HCT116 (cell line): ENCODE measurements around the gene HPDL. TPM values are rescaled to one million over a fixed set of nuclear protein-coding genes. Genes with fewer than 3 reads are reported as not detected.
"Not testable (repeated sequence)": the region's sequence is repeated elsewhere in the genome, so short reads cannot be mapped to it uniquely, and the experiment has no call there.

Experiments used
- ATAC-seq: fragments of 200-7000 bp; cut with Tn5 transposase; 2 replicates; pipeline ENCODE4 v1.9.1; 2020; ENCODE audit warnings: mild to moderate bottlenecking, moderate library complexity
- BruUV-seq: library from RNA; stranded (reverse); fragments of 400-500 nt; replicated peaks from 2 replicates; lab custom pipeline; 2021; lab: Mats Ljungman, UMichigan
- CTCF ChIA-PET: fragments of 300-600 bp; sonication (Branson Sonifier 250); formaldehyde crosslinking; loops from one replicate; lab custom pipeline; 2021; ENCODE audit warnings: antibody characterized with exemption; lab: Charles Lee
- POLR2A ChIA-PET: fragments of 300-600, 350-600 bp; sonication (Branson Sonifier 250); formaldehyde crosslinking; loops from one replicate; lab custom pipeline; 2021; ENCODE audit warnings: antibody characterized with exemption; lab: Charles Lee
- RAD21 ChIA-PET, 2 experiments: fragments of 300-600 bp; sonication (Branson Sonifier 250); formaldehyde crosslinking; loops; one replicate each; lab custom pipeline; 2023; ENCODE audit warnings: low total read pairs in 2 of 2; ENCODE audit not compliant: uncharacterized antibody in 2 of 2, unreplicated experiment in 2 of 2, low non-redundant PET in 1 of 2; lab: Charles Lee
- DNase-seq: peaks from one replicate; pipeline ENCODE4 v3.0.0-alpha.2; 2010; ENCODE audit warnings: low read depth, low spot score
- H2AFZ ChIP-seq: fragments of 200-600 bp; shearing (Covaris generic), sonication (generic); 2 replicates; pipeline ENCODE4 v1.6.1; 2017; ENCODE audit warnings: low read depth, mixed run types, mixed read lengths, antibody characterized with exemption, low read length; ENCODE audit not compliant: poor library complexity, severe bottlenecking
- H3K27ac ChIP-seq: 2 replicates; pipeline ENCODE4 v1.5.1; 2012; ENCODE audit warnings: low read depth, low read length
- H3K27me3 ChIP-seq: fragments of 200-600 bp; sonication (generic); 2 replicates; pipeline ENCODE4 v1.6.1; 2016; ENCODE audit warnings: mixed run types, low read length, mixed read lengths; ENCODE audit not compliant: insufficient read depth
- H3K36me3 ChIP-seq, 2 experiments: fragments of 200-500 bp in 1 of 2; fragments of 200-600 bp in 1 of 2; sonication (Bioruptor generic) in 1 of 2; sonication (generic) in 1 of 2; 2 replicates each; pipeline versions ENCODE4 v1.5.1 to v1.6.1; 2014 to 2016; ENCODE audit warnings: low read length in 2 of 2, inconsistent platforms in 1 of 2, mixed read lengths in 1 of 2, mixed run types in 1 of 2; ENCODE audit not compliant: insufficient read depth in 2 of 2, control insufficient read depth in 1 of 2
- H3K4me1 ChIP-seq, 2 experiments: fragments of 200-600 bp in 1 of 2; sonication (generic) in 1 of 2; 2 replicates each; pipeline versions ENCODE4 v1.5.1 to v1.6.1; 2012 to 2017; ENCODE audit warnings: low read length in 2 of 2, inconsistent platforms in 1 of 2, mild to moderate bottlenecking in 1 of 2, mixed read lengths in 1 of 2, mixed run types in 1 of 2, moderate library complexity in 1 of 2; ENCODE audit not compliant: insufficient read depth in 2 of 2, control insufficient read depth in 1 of 2
- H3K4me2 ChIP-seq: fragments of 200-600 bp; sonication (generic); 2 replicates; pipeline ENCODE4 v1.6.1; 2017; ENCODE audit warnings: mixed run types, low read length, mixed read lengths
- H3K4me3 ChIP-seq, 2 experiments: fragments of 200-600 bp in 1 of 2; sonication (generic) in 1 of 2; replicated peaks in 1 of 2; 2 replicates each; pipeline ENCODE4 v1.5.1; 2011 to 2016; ENCODE audit warnings: low read length in 2 of 2, control low read depth in 1 of 2, low read depth in 1 of 2, mild to moderate bottlenecking in 1 of 2, mixed read lengths in 1 of 2, mixed run types in 1 of 2
- H3K79me2 ChIP-seq: fragments of 200-600 bp; sonication (generic); 2 replicates; pipeline ENCODE4 v1.6.1; 2017; ENCODE audit warnings: mild to moderate bottlenecking, mixed run types, low read length, moderate library complexity, mixed read lengths; ENCODE audit not compliant: insufficient read depth
- H3K9ac ChIP-seq: fragments of 200-600 bp; sonication (generic); 2 replicates; pipeline ENCODE4 v1.6.1; 2016; ENCODE audit warnings: low read length, mixed read lengths
- H3K9me2 ChIP-seq: fragments of 200-600 bp; sonication (generic), shearing (Covaris generic); 2 replicates; pipeline ENCODE4 v1.6.1; 2017; ENCODE audit warnings: mixed run types, mild to moderate bottlenecking, moderate library complexity; ENCODE audit not compliant: insufficient read depth
- H3K9me3 ChIP-seq, 2 experiments: fragments of 200-500 bp in 1 of 2; fragments of 200-600 bp in 1 of 2; sonication (Bioruptor generic) in 1 of 2; sonication (generic) in 1 of 2; 2 replicates each; pipeline ENCODE4 v1.6.1; 2014 to 2017; ENCODE audit warnings: low read length in 2 of 2, mixed read lengths in 2 of 2, inconsistent platforms in 1 of 2, low read depth in 1 of 2, mild to moderate bottlenecking in 1 of 2, mixed run types in 1 of 2, moderate library complexity in 1 of 2; ENCODE audit not compliant: control insufficient read depth in 1 of 2, insufficient read depth in 1 of 2
- H4K20me1 ChIP-seq: fragments of 200-600 bp; sonication (generic), shearing (Covaris generic); 2 replicates; pipeline ENCODE4 v1.6.1; 2017; ENCODE audit warnings: mixed run types, mild to moderate bottlenecking, moderate library complexity; ENCODE audit not compliant: insufficient read depth
- CTCF ChIP-seq, 3 experiments: fragments of 200-600 bp in 1 of 3; sonication (generic) in 1 of 3; IDR thresholded peaks in 2 of 3; conservative IDR thresholded peaks in 1 of 3; 2 replicates each; pipeline ENCODE4 v1.5.1; 2012 to 2017; ENCODE audit warnings: low read depth in 2 of 3, low read length in 2 of 3, antibody characterized with exemption in 1 of 3, borderline replicate concordance in 1 of 3, control low read depth in 1 of 3, mild to moderate bottlenecking in 1 of 3, mixed read lengths in 1 of 3, mixed run types in 1 of 3, moderate library complexity in 1 of 3; ENCODE audit not compliant: insufficient read depth in 1 of 3
- EZH2 ChIP-seq: fragments of 200-600 bp; sonication (generic); IDR thresholded peaks from 2 replicates; pipeline ENCODE4 v1.6.1; 2017; ENCODE audit warnings: antibody characterized with exemption, mixed run types
- RAD21 ChIP-seq: IDR thresholded peaks from 2 replicates; pipeline ENCODE4 v1.6.1; 2012; ENCODE audit warnings: low read depth, mild to moderate bottlenecking
- intact Hi-C: fragments of 100-400 bp; cut with micrococcal nuclease; formaldehyde crosslinking; loops from 2 replicates; pipeline ENCODE4 v1.10.0; 2022
- total RNA-seq: library from RNA; stranded (reverse); gene quantifications from one replicate; pipeline ENCODE4 v1.2.1, GENCODE V29; 2021; ENCODE audit not compliant: unreplicated experiment

Gene HPDL
- total RNA-seq, 1 experiment from 2014 or later: not detected

GRCh38 chr1:45359882-45360513 is 33.3 kb downstream of the HPDL start:
- peak; percentile 70 for ATAC-seq
- no TSS peak for BruUV-seq
- Histone ChIP-seq H2AFZ (peak overlapping the region; percentile 13), H3K36me3 (no peaks in the 10 kb centered on the region), H3K9me3 (no peaks in the 10 kb centered on the region), H3K9ac (no peak overlapping the region), H3K27me3 (no peaks in the 10 kb centered on the region), H4K20me1 (no peaks in the 10 kb centered on the region), H3K27ac (no peak overlapping the region), H3K4me1 (peaks cover 13 to 20% of the 10 kb centered on the region in 2 experiments), H3K79me2 (no peaks in the 10 kb centered on the region), H3K9me2 (no peaks in the 10 kb centered on the region), H3K4me3 (no peak overlapping the region), H3K4me2 (0 out of 2 replicates have a peak overlapping the region, but pooled peaks have one; percentile 6)
- no peak for DNase-seq
- TF ChIP-seq CTCF (IDR thresholded peaks at IDR 0.05 in 2 of 3, conservative IDR thresholded peaks at IDR 0.05 in 1 of 3; ENCODE audit: borderline replicate concordance in 1 of 3, insufficient read depth in 1 of 3, low read depth in 2 of 3, low read length in 2 of 3) (peak; percentile 60 to 76 (median 64)), RAD21 (peak; percentile 85), EZH2 (no peak)
- ChIA-PET POLR2A (interaction anchor here (1.0 to 1.2 kb wide), 2 partner anchors 19 to 140 kb away, joined by 3 read pairs; partner anchors contain the start of genes CCDC163 and MMACHC), CTCF (interaction anchor here (1.0 to 3.4 kb wide), 6 partner anchors 12 to 346 kb away, joined by 3 to 45 read pairs (median 4); partner anchors contain the start of gene TESK2), RAD21 (interaction anchor here (0.6 to 2.5 kb wide), 3 partner anchors 47 to 133 kb away, joined by 3 to 7 read pairs (median 3); partner anchors contain the start of gene TESK2 (in 1 of the 2))
- intact Hi-C loops: loop anchor here (1.0 kb wide), 2 partner anchors 133 to 210 kb away; no protein-coding TSS in a partner anchor

- intact Hi-C loops, ATAC-seq, POLR2A ChIA-PET: not testable (repeated sequence)
Measured at GRCh38 chr1:45360981-45361380, 34.3 kb downstream of the HPDL start.

More at GRCh38 chr1:45360981-45361380, 34.3 kb downstream of the HPDL start:
- peaks cover 8 to 12% of the 10 kb centered on the region in 2 experiments for H3K4me1 ChIP-seq
- H2AFZ ChIP-seq, BruUV-seq, H3K27me3 ChIP-seq, H3K9ac ChIP-seq, H3K9me3 ChIP-seq, H4K20me1 ChIP-seq, H3K79me2 ChIP-seq, H3K4me3 ChIP-seq, H3K36me3 ChIP-seq, H3K27ac ChIP-seq, DNase-seq, H3K4me2 ChIP-seq, H3K9me2 ChIP-seq: not testable (repeated sequence)
- CTCF ChIA-PET: interaction anchor here (1.0 to 3.4 kb wide), 5 partner anchors 23 to 347 kb away, joined by 3 to 45 read pairs (median 4); partner anchors contain the start of gene TESK2
- RAD21 ChIA-PET: interaction anchor here (0.9 to 2.5 kb wide), 2 partner anchors 131 kb away, joined by 3 to 7 read pairs; partner anchors contain the start of gene TESK2 (in 1 of the 2)
